Dendritic cell treated with granulocyte-macrophage colony-stimulating factor and Interleukin-4, amounts not matched to agents 40 ng/mL and 50 ng/mL, for 4 days (primary cell): ENCODE measurements around the gene ATP11B.

ENCODE experiments used
- H3K27ac Mint-ChIP-seq: one replicate; pipeline ENCODE4 v1.8.0; 2022; ENCODE audit warnings: mild to moderate bottlenecking, mixed read lengths
- H3K27me3 Mint-ChIP-seq: one replicate; pipeline ENCODE4 v1.8.0; 2022; ENCODE audit warnings: mild to moderate bottlenecking, mixed read lengths
- H3K36me3 Mint-ChIP-seq: one replicate; pipeline ENCODE4 v1.8.0; 2022; ENCODE audit warnings: low read depth, mixed read lengths
- H3K4me1 Mint-ChIP-seq: one replicate; pipeline ENCODE4 v1.8.0; 2022; ENCODE audit warnings: low read depth, mixed read lengths
- H3K4me3 Mint-ChIP-seq: one replicate; pipeline ENCODE4 v1.8.0; 2022; ENCODE audit warnings: mild to moderate bottlenecking, moderate library complexity, mixed read lengths
- H3K9me3 Mint-ChIP-seq: one replicate; pipeline ENCODE4 v1.8.0; 2022; ENCODE audit warnings: mixed read lengths
- intact Hi-C: fragments of 100-400 bp; cut with micrococcal nuclease; formaldehyde crosslinking; loops from one replicate; pipeline ENCODE4 v1.15.0; 2022

Gene ATP11B

DNA sequence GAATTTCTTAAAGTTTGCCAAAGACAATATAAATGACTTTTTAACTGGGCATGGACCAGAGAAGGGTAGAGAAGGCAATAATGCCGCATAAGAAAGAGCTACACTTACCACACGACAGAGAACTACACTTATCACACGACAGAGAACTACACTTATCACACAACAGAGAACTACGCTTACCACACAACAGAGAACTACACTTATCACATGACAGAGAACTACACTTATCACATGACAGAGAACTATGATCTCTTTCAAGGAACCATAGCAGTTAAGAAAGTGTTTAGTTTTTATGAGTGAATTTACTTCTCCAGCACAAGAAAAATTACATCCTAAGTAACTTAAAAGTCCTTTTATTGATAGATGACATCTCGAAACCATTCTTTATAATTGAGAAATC lies 155.0 kb downstream of the ATP11B start:
- intact Hi-C loops, result no loop called here
- H3K9me3 Mint-ChIP-seq, result no peaks in the 10 kb centered on the region
- H3K4me1 Mint-ChIP-seq, result peaks cover 19% of the 10 kb centered on the region
- peak overlapping the region; percentile 67 for H3K27ac Mint-ChIP-seq
- H3K4me3 Mint-ChIP-seq, result no peak overlapping the region
- peaks cover 70% of the 10 kb centered on the region for H3K36me3 Mint-ChIP-seq
- no peaks in the 10 kb centered on the region for H3K27me3 Mint-ChIP-seq

- intact Hi-C loops, result no loop called here
- no peaks in the 10 kb centered on the region for H3K9me3 Mint-ChIP-seq
- H3K27ac Mint-ChIP-seq, result no peak overlapping the region
- peaks cover 19% of the 10 kb centered on the region for H3K4me1 Mint-ChIP-seq
- peaks cover 64% of the 10 kb centered on the region for H3K36me3 Mint-ChIP-seq
- no peak overlapping the region for H3K4me3 Mint-ChIP-seq
- H3K27me3 Mint-ChIP-seq, result no peaks in the 10 kb centered on the region
These were observed 156.4 kb downstream of the ATP11B start for GRCh38 chr3:182949688-182950087.

DNA sequence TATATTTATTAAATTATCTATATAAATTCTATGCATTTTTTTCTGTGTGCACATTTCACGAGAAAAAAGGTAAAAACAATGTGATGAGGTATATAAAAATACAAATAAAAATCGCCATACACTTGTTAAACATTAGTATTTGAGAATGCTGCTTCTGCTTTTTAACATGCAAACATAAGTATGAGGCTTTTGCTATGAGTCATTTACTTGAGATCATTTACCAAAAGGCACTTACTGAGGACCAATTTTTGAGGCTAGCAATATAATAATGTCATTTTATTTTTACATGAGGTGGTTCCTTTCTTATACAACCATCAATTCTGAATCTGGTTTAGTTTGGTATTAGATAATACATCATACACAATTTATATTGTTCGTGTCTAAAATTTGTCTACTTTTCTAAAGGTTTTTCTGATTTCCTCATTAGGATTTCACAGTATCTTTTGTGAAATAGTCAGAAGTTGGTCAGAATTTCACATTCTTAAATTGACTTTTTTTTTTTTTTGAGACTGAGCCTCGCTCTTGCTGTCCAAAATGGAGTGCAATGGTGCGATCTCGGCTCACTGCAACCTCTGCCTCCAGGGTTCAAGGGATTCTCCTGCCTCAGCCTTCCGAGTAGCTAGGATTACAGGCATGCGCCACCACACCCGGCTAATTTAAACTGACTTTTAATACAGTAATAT lies 161.4 kb downstream of the ATP11B start:
- no peaks in the 10 kb centered on the region for H3K27me3 Mint-ChIP-seq
- H3K4me3 Mint-ChIP-seq, result no peak overlapping the region
- peaks cover 51% of the 10 kb centered on the region for H3K36me3 Mint-ChIP-seq
- no peaks in the 10 kb centered on the region for H3K9me3 Mint-ChIP-seq
- H3K4me1 Mint-ChIP-seq, result peaks cover 18% of the 10 kb centered on the region
- intact Hi-C loops, result no loop called here
- peak overlapping the region; percentile 34 for H3K27ac Mint-ChIP-seq

- peaks cover 50% of the 10 kb centered on the region for H3K36me3 Mint-ChIP-seq
- H3K4me3 Mint-ChIP-seq, result no peak overlapping the region
- no peaks in the 10 kb centered on the region for H3K9me3 Mint-ChIP-seq
- no peak overlapping the region for H3K27ac Mint-ChIP-seq
- intact Hi-C loops, result no loop called here
- peaks cover 25% of the 10 kb centered on the region for H3K4me1 Mint-ChIP-seq
- H3K27me3 Mint-ChIP-seq, result no peaks in the 10 kb centered on the region
These were observed 163.9 kb downstream of the ATP11B start for GRCh38 chr3:182957226-182957625.

DNA sequence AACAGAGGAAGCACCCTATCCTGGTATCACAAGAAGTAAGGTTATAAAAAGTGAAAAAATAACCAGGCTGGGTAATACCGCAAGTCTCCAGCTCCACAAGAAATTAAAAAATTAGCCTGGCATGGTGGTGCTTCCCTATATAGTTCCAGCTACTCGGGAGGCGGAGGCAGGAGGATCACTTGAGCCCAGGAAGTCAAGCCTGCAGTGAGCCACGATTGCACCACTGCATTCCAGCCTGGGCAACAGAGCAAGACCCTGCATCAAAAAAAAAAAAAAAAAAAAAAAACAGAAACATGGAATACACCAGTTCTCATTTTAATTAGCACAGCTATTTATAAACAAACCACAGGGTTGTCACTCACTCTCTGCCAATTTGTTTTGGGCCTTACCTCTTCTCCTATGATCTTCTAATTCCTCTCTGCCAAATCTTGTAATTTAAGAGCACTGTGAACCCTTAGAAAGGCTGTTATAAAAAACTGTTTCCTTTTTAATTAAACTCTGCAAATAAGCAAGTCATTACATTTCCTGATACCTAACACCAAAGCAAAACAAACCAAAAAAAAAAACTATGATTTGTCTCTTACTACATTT lies 164.5 kb downstream of the ATP11B start:
- H3K4me3 Mint-ChIP-seq, result no peak overlapping the region
- intact Hi-C loops, result no loop called here
- H3K36me3 Mint-ChIP-seq, result peaks cover 50% of the 10 kb centered on the region
- peaks cover 30% of the 10 kb centered on the region for H3K4me1 Mint-ChIP-seq
- H3K27ac Mint-ChIP-seq, result no peak overlapping the region
- H3K27me3 Mint-ChIP-seq, result no peaks in the 10 kb centered on the region
- H3K9me3 Mint-ChIP-seq, result no peaks in the 10 kb centered on the region

DNA sequence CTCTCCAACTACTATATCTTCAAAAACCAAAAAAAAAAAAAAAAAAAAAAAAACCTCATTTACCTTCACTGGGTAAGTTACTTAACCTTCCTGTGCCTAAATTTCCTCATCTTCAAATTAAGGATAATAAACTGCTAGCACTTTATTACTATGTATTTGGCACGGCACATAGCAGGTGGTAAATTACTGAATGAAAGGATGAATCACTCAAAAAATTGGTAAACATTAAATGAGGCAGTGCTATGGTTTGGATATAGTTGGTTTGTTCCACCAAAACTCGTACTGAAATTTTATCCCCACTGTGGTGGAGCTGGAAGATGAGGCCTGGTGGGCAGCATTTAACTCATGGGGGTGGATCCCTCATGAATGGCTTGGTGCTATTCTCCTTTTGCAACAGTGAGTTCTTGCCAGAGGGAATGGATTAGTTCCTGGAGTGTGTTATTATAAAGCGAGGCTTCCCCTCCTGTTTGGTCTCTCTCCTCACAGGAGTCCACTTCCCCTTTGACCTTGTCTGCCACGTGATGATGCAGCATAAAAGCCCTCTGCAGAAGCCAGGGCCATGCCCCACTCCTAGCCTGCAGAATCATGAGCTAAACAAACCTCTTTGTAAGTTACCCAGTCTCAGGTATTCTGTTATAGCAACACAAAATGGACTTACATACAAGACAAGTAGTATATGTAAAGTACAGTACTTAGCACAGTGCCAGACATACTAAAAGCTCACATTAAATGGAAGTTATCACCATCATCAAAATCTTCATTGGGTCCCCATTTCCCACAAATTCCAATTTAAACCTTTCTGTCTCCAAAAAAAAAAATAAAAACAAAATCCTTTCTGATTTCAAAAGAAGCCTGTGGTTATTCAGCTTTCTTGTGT lies 166.4 kb downstream of the ATP11B start:
- Mint-ChIP-seq H3K4me1 (peaks cover 31% of the 10 kb centered on the region), H3K36me3 (peaks cover 53% of the 10 kb centered on the region)
- intact Hi-C loops, result no loop called here

GRCh38 chr3:182962166-182962565 lies 168.9 kb downstream of the ATP11B start:
- Mint-ChIP-seq H3K36me3 (peaks cover 45% of the 10 kb centered on the region), H3K27ac (peak overlapping the region; percentile 60), H3K27me3 (no peaks in the 10 kb centered on the region), H3K4me1 (peaks cover 30% of the 10 kb centered on the region), H3K4me3 (no peak overlapping the region), H3K9me3 (no peaks in the 10 kb centered on the region)
- intact Hi-C loops, result no loop called here

More for the DNA sequence above, 166.4 kb downstream of the ATP11B start:
- Mint-ChIP-seq H3K4me3 (no peak overlapping the region), H3K27ac (peak overlapping the region; percentile 67), H3K27me3 (no peaks in the 10 kb centered on the region), H3K9me3 (no peaks in the 10 kb centered on the region)

DNA sequence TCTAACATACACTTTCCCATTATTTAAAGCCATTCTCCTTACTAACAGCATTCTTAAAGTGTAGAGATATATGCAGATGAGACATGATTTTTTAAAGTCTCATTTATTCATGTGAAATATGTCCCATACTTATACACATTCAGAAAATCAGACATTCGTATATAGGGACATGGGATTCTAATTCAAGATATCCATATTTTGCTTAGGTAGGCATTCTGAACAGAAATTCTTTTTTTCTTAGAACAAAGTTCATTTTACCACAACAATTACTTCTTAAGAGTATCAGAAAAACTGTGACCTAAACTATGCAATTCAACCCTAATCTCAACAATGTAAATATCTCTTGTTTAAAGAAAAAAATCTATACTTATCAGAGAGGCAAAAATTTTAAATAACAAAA lies 170.9 kb downstream of the ATP11B start:
- peaks cover 34% of the 10 kb centered on the region for H3K36me3 Mint-ChIP-seq
- intact Hi-C loops, result no loop called here
- no peak overlapping the region for H3K27ac Mint-ChIP-seq
- no peak overlapping the region for H3K4me3 Mint-ChIP-seq
- H3K4me1 Mint-ChIP-seq, result peaks cover 45% of the 10 kb centered on the region
- H3K9me3 Mint-ChIP-seq, result no peaks in the 10 kb centered on the region
- H3K27me3 Mint-ChIP-seq, result no peaks in the 10 kb centered on the region

DNA sequence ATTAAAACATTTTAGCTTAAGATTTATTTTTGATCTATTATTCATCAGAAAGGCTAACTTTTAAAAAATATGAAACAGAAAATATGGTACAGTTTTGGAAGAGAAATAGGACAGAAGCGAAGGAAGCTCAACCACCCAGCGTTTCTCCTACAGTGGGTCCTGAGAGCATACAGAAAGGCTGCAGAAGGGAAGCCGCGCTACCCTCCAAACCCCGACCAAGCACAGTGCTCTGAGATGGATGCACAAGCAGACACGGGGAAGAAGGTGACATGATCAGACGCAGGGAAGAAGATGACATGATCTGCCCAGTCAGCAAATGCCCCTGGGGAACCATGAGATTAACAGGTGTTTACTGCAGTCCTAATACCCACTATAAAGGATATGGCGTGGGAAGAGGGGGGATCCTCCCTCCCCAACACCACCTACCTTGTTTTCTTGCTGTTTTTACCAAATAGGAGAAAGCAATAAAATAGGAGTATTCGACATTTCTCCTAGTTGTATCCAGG lies 172.6 kb downstream of the ATP11B start:
- peak overlapping the region; percentile 14 for H3K27ac Mint-ChIP-seq
- peaks cover 25% of the 10 kb centered on the region for H3K36me3 Mint-ChIP-seq
- H3K4me1 Mint-ChIP-seq, result peaks cover 37% of the 10 kb centered on the region
- intact Hi-C loops, result no loop called here
- H3K4me3 Mint-ChIP-seq, result no peak overlapping the region
- H3K27me3 Mint-ChIP-seq, result no peaks in the 10 kb centered on the region
- no peaks in the 10 kb centered on the region for H3K9me3 Mint-ChIP-seq

- Mint-ChIP-seq H3K27ac (peak overlapping the region; percentile 70), H3K9me3 (no peaks in the 10 kb centered on the region), H3K36me3 (peaks cover 18% of the 10 kb centered on the region), H3K4me1 (peaks cover 41% of the 10 kb centered on the region), H3K27me3 (no peaks in the 10 kb centered on the region), H3K4me3 (no peak overlapping the region)
- intact Hi-C loops, result no loop called here
These were observed 174.2 kb downstream of the ATP11B start for GRCh38 chr3:182967218-182968204.

DNA sequence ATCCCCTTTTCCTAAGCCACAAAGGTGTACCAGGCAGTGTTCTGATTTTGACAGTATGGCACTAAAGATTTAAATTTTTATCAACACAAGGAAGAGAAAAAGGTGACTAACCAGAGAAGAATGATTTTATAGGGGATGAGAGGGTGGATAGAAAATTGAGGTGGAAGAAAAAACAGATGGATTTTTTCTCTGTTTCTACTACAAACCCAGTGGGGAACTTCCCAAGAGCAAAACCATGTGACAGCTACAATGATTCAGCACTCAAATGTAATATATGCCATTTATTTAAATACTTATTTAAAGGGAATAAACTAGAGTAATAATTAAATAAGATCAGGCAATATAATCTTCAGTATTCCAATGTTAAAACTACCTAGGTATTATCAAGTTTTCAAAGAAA lies 176.0 kb downstream of the ATP11B start:
- intact Hi-C loops, result no loop called here
- peaks cover 9% of the 10 kb centered on the region for H3K36me3 Mint-ChIP-seq
- H3K4me1 Mint-ChIP-seq, result peaks cover 41% of the 10 kb centered on the region
- no peaks in the 10 kb centered on the region for H3K9me3 Mint-ChIP-seq
- H3K4me3 Mint-ChIP-seq, result no peak overlapping the region
- no peaks in the 10 kb centered on the region for H3K27me3 Mint-ChIP-seq
- peak overlapping the region; percentile 63 for H3K27ac Mint-ChIP-seq

GRCh38 chr3:182969853-182970252 lies 176.5 kb downstream of the ATP11B start:
- peak overlapping the region; percentile 63 for H3K27ac Mint-ChIP-seq
- intact Hi-C loops, result no loop called here
- H3K4me3 Mint-ChIP-seq, result no peak overlapping the region
- no peaks in the 10 kb centered on the region for H3K9me3 Mint-ChIP-seq
- no peaks in the 10 kb centered on the region for H3K27me3 Mint-ChIP-seq
- peaks cover 9% of the 10 kb centered on the region for H3K36me3 Mint-ChIP-seq
- peaks cover 41% of the 10 kb centered on the region for H3K4me1 Mint-ChIP-seq

DNA sequence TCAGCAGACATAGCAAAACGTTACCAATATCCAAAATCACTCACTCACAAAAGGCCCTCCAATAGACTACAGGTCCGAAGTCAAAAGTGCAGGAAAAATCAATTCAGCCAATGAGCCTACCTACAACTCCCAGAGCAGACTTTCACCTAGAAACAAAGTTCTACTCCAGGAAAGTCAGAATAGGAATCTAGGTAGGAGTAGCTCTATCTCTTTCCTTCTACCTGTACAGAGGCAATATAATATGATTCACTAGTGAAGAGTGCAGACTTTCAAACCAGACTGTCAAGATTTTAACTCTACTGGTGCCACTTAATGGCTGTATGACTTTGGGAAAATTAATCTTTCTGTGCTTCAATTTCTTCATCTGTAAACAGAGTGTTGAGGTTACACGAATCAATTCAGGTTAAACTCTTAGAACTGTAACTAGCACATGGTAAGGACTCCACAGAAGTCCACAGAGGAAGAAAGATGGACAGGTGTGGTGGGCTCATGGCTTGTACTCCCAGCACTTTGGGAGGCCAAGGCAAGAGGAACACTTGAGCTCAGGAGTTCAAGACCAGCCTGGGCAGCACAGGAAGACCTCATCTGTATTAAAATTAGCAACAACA lies 177.6 kb downstream of the ATP11B start:
- H3K27me3 Mint-ChIP-seq, result no peaks in the 10 kb centered on the region
- peaks cover 41% of the 10 kb centered on the region for H3K4me1 Mint-ChIP-seq
- intact Hi-C loops, result no loop called here
- no peaks in the 10 kb centered on the region for H3K9me3 Mint-ChIP-seq
- peaks cover 6% of the 10 kb centered on the region for H3K36me3 Mint-ChIP-seq
- H3K27ac Mint-ChIP-seq, result no peak overlapping the region
- H3K4me3 Mint-ChIP-seq, result no peak overlapping the region
